Parathyroid adenoma (tissue), 2 donors: ENCODE measurements around the gene CEP112.

Experiments
- H2AFZ ChIP-seq: fragments of 300-600 bp; sonication (generic); one replicate; pipeline ENCODE4 v1.7.0; 2017; ENCODE audit warnings: antibody characterized with exemption, mild to moderate bottlenecking
- H3K27ac ChIP-seq: fragments of 300-600 bp; sonication (generic); one replicate; pipeline ENCODE4 v1.7.0; 2017
- H3K27me3 ChIP-seq: fragments of 300-600 bp; sonication (generic); one replicate; pipeline ENCODE4 v1.7.0; 2017; ENCODE audit warnings: low read length; ENCODE audit not compliant: control insufficient read depth, insufficient read depth
- H3K36me3 ChIP-seq: fragments of 300-600 bp; sonication (generic); one replicate; pipeline ENCODE4 v1.7.0; 2017; ENCODE audit warnings: low read length; ENCODE audit not compliant: control insufficient read depth, insufficient read depth
- H3K4me1 ChIP-seq: fragments of 300-600 bp; sonication (generic); one replicate; pipeline ENCODE4 v1.7.0; 2017; ENCODE audit warnings: control low read depth
- H3K4me2 ChIP-seq: fragments of 300-600 bp; sonication (generic); one replicate; pipeline ENCODE4 v1.7.0; 2017; ENCODE audit warnings: low read length
- H3K4me3 ChIP-seq: fragments of 300-600 bp; sonication (generic); one replicate; pipeline ENCODE4 v1.7.0; 2017; ENCODE audit warnings: low read depth, low read length
- H3K79me2 ChIP-seq: fragments of 300-600 bp; sonication (generic); one replicate; pipeline ENCODE4 v1.7.0; 2017; ENCODE audit warnings: control low read depth
- H3K9ac ChIP-seq: fragments of 300-600 bp; sonication (generic); one replicate; pipeline ENCODE4 v1.7.0; 2017; ENCODE audit warnings: mild to moderate bottlenecking
- H3K9me3 ChIP-seq: fragments of 300-600 bp; sonication (generic); one replicate; pipeline ENCODE4 v1.7.0; 2017; ENCODE audit warnings: low read length; ENCODE audit not compliant: control insufficient read depth
- TF ChIP-seq, protein P1 (sequence below): fragments of 300-600 bp; sonication (generic); IDR thresholded peaks from one replicate; pipeline ENCODE4 v1.7.0; 2017; ENCODE audit warnings: antibody characterized with exemption, mild to moderate bottlenecking
- donor health status: primary hyperparathyroidism.

Gene CEP112

DNA sequence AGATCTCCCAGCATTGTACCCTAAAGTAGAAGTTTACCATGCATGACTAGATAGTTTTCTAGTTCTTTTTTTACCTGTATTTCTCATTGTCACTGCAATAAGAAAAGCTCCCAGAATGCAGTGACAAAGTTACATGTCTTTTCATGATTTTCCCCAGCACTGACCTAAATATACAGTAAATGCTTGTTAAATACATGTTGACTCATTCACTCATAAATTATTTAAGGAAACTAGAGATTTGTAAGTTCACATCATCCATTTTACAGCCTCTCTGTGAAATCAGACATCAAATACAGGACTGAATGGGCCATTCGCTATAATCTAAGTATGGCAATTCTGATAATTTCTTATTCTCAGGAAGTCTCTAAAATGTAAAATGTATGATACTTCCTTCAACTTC, 371.6 kb downstream of the CEP112 start:
- Histone ChIP-seq H3K4me3 (no peak overlapping the region), H3K9ac (no peak overlapping the region), H3K27ac (no peak overlapping the region), H2AFZ (no peak overlapping the region), H3K36me3 (no peaks in the 10 kb centered on the region), H3K4me2 (no peak overlapping the region), H3K27me3 (no peaks in the 10 kb centered on the region), H3K9me3 (no peaks in the 10 kb centered on the region), H3K79me2 (no peaks in the 10 kb centered on the region), H3K4me1 (no peaks in the 10 kb centered on the region)
- TF ChIP-seq, protein P1, sequence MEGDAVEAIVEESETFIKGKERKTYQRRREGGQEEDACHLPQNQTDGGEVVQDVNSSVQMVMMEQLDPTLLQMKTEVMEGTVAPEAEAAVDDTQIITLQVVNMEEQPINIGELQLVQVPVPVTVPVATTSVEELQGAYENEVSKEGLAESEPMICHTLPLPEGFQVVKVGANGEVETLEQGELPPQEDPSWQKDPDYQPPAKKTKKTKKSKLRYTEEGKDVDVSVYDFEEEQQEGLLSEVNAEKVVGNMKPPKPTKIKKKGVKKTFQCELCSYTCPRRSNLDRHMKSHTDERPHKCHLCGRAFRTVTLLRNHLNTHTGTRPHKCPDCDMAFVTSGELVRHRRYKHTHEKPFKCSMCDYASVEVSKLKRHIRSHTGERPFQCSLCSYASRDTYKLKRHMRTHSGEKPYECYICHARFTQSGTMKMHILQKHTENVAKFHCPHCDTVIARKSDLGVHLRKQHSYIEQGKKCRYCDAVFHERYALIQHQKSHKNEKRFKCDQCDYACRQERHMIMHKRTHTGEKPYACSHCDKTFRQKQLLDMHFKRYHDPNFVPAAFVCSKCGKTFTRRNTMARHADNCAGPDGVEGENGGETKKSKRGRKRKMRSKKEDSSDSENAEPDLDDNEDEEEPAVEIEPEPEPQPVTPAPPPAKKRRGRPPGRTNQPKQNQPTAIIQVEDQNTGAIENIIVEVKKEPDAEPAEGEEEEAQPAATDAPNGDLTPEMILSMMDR = no peak

GRCh38 chr17:65819810-65820209, 372.1 kb downstream of the CEP112 start:
- Histone ChIP-seq H3K36me3 (no peaks in the 10 kb centered on the region), H3K4me2 (no peak overlapping the region), H3K27me3 (no peaks in the 10 kb centered on the region), H3K4me3 (no peak overlapping the region), H2AFZ (no peak overlapping the region), H3K4me1 (no peaks in the 10 kb centered on the region), H3K79me2 (no peaks in the 10 kb centered on the region), H3K9me3 (no peaks in the 10 kb centered on the region), H3K9ac (no peak overlapping the region), H3K27ac (no peak overlapping the region)
- TF ChIP-seq, protein P1 = no peak

GRCh38 chr17:65817951-65818350, 374.0 kb downstream of the CEP112 start:
- Histone ChIP-seq H3K27me3 (no peaks in the 10 kb centered on the region), H3K79me2 (no peaks in the 10 kb centered on the region), H3K4me3 (no peak overlapping the region), H3K4me1 (no peaks in the 10 kb centered on the region), H3K4me2 (no peak overlapping the region), H3K27ac (no peak overlapping the region), H2AFZ (no peak overlapping the region), H3K36me3 (no peaks in the 10 kb centered on the region), H3K9ac (no peak overlapping the region), H3K9me3 (no peaks in the 10 kb centered on the region)
- TF ChIP-seq, protein P1 = no peak

GRCh38 chr17:65814418-65814817, 377.5 kb downstream of the CEP112 start:
- TF ChIP-seq, protein P1 = no peak
- H3K36me3 ChIP-seq = no peaks in the 10 kb centered on the region

DNA sequence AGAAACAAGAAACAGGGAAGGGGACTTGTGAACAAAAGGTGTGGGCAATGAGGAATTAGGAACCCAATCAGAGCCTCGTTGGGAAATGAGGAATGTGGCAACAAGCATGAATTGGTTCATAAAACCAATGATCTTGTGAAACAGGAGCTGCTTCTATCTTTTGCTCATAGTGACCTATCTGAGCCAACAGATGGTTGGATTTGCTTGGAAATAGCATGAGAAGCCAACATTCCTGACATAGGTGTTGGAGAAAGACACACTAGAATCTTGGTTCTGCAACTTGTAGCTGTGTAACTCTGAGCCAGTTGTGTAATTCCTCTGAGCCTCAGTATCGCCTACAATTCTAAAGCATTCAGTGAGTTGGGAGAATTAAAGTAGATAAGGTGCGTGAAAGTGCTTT, 378.6 kb downstream of the CEP112 start:
- Histone ChIP-seq H3K4me3 (no peak overlapping the region), H3K79me2 (no peaks in the 10 kb centered on the region), H3K9ac (no peak overlapping the region), H3K27ac (no peak overlapping the region), H3K9me3 (no peaks in the 10 kb centered on the region), H2AFZ (no peak overlapping the region), H3K4me1 (no peaks in the 10 kb centered on the region), H3K36me3 (no peaks in the 10 kb centered on the region), H3K4me2 (no peak overlapping the region), H3K27me3 (no peaks in the 10 kb centered on the region)
- TF ChIP-seq, protein P1 = no peak

More at GRCh38 chr17:65814418-65814817, 377.5 kb downstream of the CEP112 start:
- H3K4me3 ChIP-seq = no peak overlapping the region
- no peak overlapping the region for H3K4me2 ChIP-seq
- no peaks in the 10 kb centered on the region for H3K79me2 ChIP-seq
- H3K4me1 ChIP-seq = no peaks in the 10 kb centered on the region
- H3K27me3 ChIP-seq = no peaks in the 10 kb centered on the region
- no peak overlapping the region for H3K9ac ChIP-seq
- H3K9me3 ChIP-seq = no peaks in the 10 kb centered on the region
- H2AFZ ChIP-seq = no peak overlapping the region
- no peak overlapping the region for H3K27ac ChIP-seq
